ENCODE data around the gene ATG3. TPM values are rescaled to one million over a fixed set of nuclear protein-coding genes. Genes with fewer than 3 reads are reported as not detected.
"Not testable (repeated sequence)": the region's sequence is repeated elsewhere in the genome, so short reads cannot be mapped to it uniquely, and the experiment has no call there.

ATG3 gene
- total RNA-seq, 1 donor from 2014 or later = 73.3 TPM

GRCh38 chr3:112550859-112551258 is 10.9 kb downstream of the ATG3 start:
- no peak for TF ChIP-seq CTCF (IDR thresholded peaks at IDR 0.05)
- no peak for DNase-seq (ENCODE audit: low spot score in 2 of 2)
- Histone ChIP-seq H3K27me3 (no peaks in the 10 kb centered on the region), H3K27ac (no peak overlapping the region), H3K36me3 (peaks cover 10 to 30% of the 10 kb centered on the region in 2 donors), H3K4me3 (no peak overlapping the region), H3K4me1 (no peaks in the 10 kb centered on the region), H3K9me3 (no peaks in the 10 kb centered on the region)
- intact Hi-C loops (cut with DNase I) = no loop called here

- Histone ChIP-seq H3K27ac (no peak overlapping the region), H3K36me3 (peaks cover 15 to 30% of the 10 kb centered on the region in 2 donors), H3K27me3 (no peaks in the 10 kb centered on the region), H3K4me1 (no peaks in the 10 kb centered on the region), H3K9me3 (no peaks in the 10 kb centered on the region), H3K4me3 (no peak overlapping the region)
- intact Hi-C loops (cut with DNase I) = no loop called here
- no peak for TF ChIP-seq CTCF (IDR thresholded peaks at IDR 0.05)
- DNase-seq (ENCODE audit: low spot score in 2 of 2) = no peak
Measured at GRCh38 chr3:112546216-112546759, 15.5 kb downstream of the ATG3 start.

- Histone ChIP-seq H3K36me3 (peaks cover 6 to 33% of the 10 kb centered on the region in 2 donors), H3K9me3 (no peaks in the 10 kb centered on the region), H3K27ac (no peak overlapping the region), H3K27me3 (no peaks in the 10 kb centered on the region), H3K4me1 (no peaks in the 10 kb centered on the region), H3K4me3 (no peak overlapping the region)
- DNase-seq (ENCODE audit: low spot score in 2 of 2) = no peak
- intact Hi-C loops (cut with DNase I) = no loop called here
- no peak for TF ChIP-seq CTCF (IDR thresholded peaks at IDR 0.05)
Measured at GRCh38 chr3:112539825-112540650, 21.7 kb downstream of the ATG3 start.

- no peak for DNase-seq (ENCODE audit: low spot score in 2 of 2)
- peak; percentile 28 to 45 (median 37) for TF ChIP-seq CTCF (IDR thresholded peaks at IDR 0.05)
- H3K36me3 ChIP-seq = peaks cover 26 to 59% of the 10 kb centered on the region in 2 donors
- no peaks in the 10 kb centered on the region for H3K27me3 ChIP-seq
- H3K4me3 ChIP-seq = no peak overlapping the region
- no peak overlapping the region for H3K27ac ChIP-seq
- no peaks in the 10 kb centered on the region for H3K4me1 ChIP-seq
- H3K9me3 ChIP-seq = no peaks in the 10 kb centered on the region
- intact Hi-C loops (cut with DNase I) = loop anchor here (5.0 kb wide), 1 partner anchor 239 kb away; the partner anchor contains the start of gene SLC9C1
Measured at GRCh38 chr3:112531358-112531781, 30.4 kb downstream of the ATG3 start.

- no peak for TF ChIP-seq CTCF (IDR thresholded peaks at IDR 0.05)
- H3K36me3 ChIP-seq = peaks cover 26 to 51% of the 10 kb centered on the region in 2 donors
- no peak overlapping the region for H3K27ac ChIP-seq
- intact Hi-C loops (cut with DNase I) = loop anchor here (5.0 kb wide), 1 partner anchor 238 kb away; the partner anchor contains the start of gene SLC9C1
- no peaks in the 10 kb centered on the region for H3K9me3 ChIP-seq
- no peaks in the 10 kb centered on the region for H3K27me3 ChIP-seq
- no peak overlapping the region for H3K4me3 ChIP-seq
- DNase-seq (ENCODE audit: low spot score in 2 of 2) = no peak
- no peaks in the 10 kb centered on the region for H3K4me1 ChIP-seq
Measured at GRCh38 chr3:112530573-112530972, 31.2 kb downstream of the ATG3 start.

GRCh38 chr3:112524127-112524526 is 37.6 kb downstream of the ATG3 start:
- H3K4me3 ChIP-seq; H3K27ac ChIP-seq; intact Hi-C loops (cut with DNase I); DNase-seq (ENCODE audit: low spot score in 2 of 2); H3K9me3 ChIP-seq; H3K4me1 ChIP-seq; H3K27me3 ChIP-seq: not testable (repeated sequence)
- H3K36me3 ChIP-seq = peaks cover 11 to 12% of the 10 kb centered on the region in 2 donors

Measured in ascending aorta (tissue), 2 donors.